ENCODE data around the gene AK8.

AK8 gene, protein sequence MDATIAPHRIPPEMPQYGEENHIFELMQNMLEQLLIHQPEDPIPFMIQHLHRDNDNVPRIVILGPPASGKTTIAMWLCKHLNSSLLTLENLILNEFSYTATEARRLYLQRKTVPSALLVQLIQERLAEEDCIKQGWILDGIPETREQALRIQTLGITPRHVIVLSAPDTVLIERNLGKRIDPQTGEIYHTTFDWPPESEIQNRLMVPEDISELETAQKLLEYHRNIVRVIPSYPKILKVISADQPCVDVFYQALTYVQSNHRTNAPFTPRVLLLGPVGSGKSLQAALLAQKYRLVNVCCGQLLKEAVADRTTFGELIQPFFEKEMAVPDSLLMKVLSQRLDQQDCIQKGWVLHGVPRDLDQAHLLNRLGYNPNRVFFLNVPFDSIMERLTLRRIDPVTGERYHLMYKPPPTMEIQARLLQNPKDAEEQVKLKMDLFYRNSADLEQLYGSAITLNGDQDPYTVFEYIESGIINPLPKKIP

DNA sequence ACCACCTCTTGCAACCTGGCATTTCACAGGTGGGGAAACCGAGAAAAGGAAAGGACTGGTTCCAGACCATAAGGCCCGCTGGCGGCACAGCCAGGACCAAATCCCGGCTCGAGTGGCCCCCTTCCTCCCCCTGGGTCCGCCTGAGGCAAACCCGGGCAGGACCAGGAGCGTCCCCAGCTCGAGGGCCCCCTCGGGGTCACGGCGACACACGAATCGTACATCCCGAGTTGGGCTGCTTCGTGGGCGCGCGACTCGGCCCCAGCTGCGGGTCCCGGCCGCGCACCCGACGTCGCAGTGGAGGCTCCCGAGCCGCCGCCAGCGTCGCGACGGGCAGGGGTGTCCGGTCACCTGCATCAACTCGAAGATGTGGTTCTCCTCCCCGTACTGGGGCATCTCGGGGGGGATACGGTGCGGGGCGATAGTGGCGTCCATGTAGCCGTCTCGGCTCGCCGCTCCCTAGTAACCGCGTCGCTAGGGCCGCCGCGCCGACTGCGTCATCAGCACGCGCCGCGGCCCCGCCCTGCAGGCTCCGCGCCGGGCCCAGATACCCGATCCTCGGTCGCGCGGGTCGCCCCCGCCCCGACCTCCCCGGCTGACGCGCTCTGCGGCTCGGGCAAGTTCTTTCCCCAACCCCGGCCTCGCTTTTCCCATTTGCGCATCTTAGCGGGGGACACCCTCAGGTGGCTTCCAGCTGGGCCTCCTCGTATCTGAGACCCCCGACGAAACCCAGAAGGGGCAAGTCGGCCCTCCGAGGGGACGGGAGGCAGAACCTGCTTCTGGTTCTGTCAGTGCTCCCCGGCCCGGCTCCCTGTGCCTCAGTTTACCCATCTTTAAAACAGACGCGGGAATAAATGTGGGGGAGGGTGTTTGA lies at the start of gene AK8:
Gene AK8 (minus strand): TSS at position 461 of the 871 bp plus-strand sequence. CDS start 29 bp downstream, at position 432.
- FAIRE-seq (no peak), DNase-seq (ENCODE audit: insufficient read length, low spot score) (peak; percentile 95)

DNA sequence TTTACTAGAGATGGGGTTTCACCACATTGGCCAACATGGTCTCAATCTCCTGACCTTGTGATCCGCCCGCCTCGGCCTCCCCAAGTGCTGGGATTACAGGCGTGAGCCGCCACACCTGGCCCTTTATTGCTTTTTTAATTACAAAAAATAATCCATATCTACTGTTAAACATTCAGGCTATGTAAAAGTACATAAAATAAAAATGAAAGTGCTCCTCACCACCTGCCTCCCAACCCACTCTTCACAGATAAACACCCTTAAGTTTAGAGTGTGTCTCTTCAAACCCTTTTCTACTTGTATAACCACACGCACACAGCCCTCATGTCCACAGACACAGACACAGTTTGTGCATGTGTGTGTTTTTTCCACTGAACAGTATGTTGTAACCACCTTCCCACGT lies 49.6 kb upstream of the AK8 start:
- DNase-seq (ENCODE audit: insufficient read length, low spot score) = no peak
- TF ChIP-seq POLR2A (IDR thresholded peaks at IDR 0.05; ENCODE audit: low read depth, low read length) = no peak
- FAIRE-seq = no peak

More for the DNA sequence above, at the start of gene AK8:
- TF ChIP-seq POLR2A (IDR thresholded peaks at IDR 0.05; ENCODE audit: low read depth, low read length) = peak; percentile 47

DNA sequence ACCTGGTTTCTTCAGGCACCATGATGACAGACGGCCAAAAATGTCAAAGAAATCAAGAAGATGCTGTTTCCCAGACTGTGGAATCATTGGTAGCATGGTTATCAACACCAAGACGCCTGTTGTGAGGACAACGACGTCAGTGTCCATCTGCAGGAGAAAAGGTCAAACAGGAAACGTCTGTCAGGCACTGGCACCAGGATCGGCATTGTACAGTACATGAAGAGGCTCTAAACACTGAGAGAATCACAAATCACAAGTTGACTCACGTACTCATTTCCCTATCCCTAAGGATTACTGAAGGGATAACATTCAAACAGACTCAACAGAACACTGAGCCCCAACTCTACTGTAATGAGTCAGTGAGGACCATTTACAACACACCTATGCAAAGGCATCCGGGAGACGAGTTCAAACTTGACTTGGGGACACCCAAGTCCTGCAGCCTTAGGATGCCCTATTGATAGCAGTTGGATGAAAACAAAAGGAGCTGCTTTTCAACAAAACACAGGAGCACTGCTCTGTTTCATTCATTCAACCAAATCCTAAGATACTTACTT lies 45.3 kb upstream of the AK8 start:
- DNase-seq (ENCODE audit: insufficient read length, low spot score) = no peak
- FAIRE-seq = no peak
- no peak for TF ChIP-seq POLR2A (IDR thresholded peaks at IDR 0.05; ENCODE audit: low read depth, low read length)

DNA sequence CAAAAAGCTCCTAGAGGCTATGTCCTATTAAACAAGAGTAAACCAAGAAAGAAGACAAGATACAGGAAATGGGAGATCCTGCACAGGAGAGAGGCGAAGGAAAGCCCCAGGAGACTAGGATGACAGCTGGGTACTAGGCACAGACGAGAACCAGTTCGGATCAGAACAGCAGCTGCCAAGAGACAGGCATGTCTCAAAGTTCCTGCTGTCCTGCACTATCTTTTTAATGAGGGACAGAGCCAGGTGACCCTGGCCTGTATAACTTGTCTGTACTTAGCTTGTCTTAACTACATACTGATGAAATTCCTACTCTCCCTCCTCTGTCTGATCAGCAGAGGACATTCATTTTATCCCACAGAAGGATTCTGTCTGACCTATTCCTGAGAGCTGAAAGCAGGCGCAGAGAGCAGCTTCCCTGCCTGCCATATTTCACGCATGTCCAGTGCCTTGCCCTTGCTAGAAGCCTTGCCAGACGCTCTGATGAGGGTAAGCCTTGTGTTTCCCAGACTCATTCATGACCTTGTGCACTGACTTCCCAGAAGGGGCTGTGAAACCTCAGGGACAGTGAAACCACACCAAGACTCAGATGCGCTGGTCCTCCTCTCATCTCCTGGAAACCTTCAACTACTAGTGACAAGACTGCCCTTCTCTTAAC lies 41.7 kb upstream of the AK8 start:
- no peak for TF ChIP-seq POLR2A (IDR thresholded peaks at IDR 0.05; ENCODE audit: low read depth, low read length)
- no peak for DNase-seq (ENCODE audit: insufficient read length, low spot score)
- peak; percentile 30 for FAIRE-seq

DNA sequence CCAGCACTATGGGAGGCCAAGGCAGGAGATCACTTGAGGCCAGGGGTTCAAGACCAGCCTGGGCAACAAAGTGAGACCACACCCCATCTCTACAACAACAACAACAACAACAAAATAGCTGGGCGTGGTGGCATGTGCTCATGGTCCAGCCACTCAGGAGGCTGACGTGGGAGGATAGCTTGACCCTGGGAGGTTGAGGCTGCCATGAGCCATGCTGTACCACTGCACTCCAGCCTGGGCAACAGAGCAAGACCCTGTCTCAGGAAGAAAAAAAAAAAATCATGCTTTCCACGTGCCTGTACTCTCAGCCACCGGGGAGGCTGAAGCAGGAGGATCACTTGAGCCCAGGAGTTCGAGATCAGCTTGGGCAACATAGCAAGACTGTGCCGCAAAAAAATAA lies 36.8 kb upstream of the AK8 start:
- TF ChIP-seq POLR2A (IDR thresholded peaks at IDR 0.05; ENCODE audit: low read depth, low read length) = no peak
- FAIRE-seq (no peak), DNase-seq (ENCODE audit: insufficient read length, low spot score) (no peak)

DNA sequence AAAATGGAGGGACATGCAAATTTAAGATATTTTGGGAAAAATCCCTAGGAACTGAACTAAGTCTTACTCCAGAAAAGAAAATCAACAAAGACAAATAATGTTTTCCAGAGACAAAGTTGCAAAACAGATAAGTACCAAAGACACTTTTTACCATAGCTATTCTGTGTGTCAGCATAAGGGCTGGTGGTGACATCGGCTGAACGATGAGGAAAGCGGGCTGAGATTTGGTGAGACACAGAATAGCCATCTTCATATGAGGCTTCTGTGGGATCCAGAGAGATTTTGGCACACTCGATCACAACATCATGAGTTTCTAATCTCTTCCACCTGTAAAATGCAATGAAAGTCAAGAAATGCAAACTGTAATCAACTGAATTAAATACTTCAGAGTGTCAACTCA lies 34.0 kb upstream of the AK8 start:
- no peak for DNase-seq (ENCODE audit: insufficient read length, low spot score)
- peak; percentile 33 for FAIRE-seq
- TF ChIP-seq POLR2A (IDR thresholded peaks at IDR 0.05; ENCODE audit: low read depth, low read length) = no peak

DNA sequence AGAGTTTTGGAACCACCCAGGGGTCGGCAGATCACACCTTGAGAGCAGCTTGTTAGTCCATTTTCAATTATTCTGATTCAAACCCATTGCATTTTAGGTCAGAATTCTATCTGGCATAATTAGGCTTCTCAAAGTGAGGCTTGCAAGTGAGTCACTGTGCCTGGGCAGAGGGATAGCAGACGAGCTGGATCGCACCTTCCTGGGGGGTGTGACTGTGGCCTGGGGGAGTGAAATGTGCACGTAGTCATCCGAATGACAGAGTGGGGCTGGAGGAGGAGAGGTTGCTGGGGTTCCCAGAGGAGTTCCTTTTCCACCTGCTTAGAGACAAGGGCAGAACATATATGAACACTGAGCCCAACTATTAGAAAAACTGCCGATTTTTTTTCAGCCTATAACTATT lies 32.3 kb upstream of the AK8 start:
- TF ChIP-seq POLR2A (IDR thresholded peaks at IDR 0.05; ENCODE audit: low read depth, low read length) = no peak
- FAIRE-seq (no peak), DNase-seq (ENCODE audit: insufficient read length, low spot score) (no peak)

DNA sequence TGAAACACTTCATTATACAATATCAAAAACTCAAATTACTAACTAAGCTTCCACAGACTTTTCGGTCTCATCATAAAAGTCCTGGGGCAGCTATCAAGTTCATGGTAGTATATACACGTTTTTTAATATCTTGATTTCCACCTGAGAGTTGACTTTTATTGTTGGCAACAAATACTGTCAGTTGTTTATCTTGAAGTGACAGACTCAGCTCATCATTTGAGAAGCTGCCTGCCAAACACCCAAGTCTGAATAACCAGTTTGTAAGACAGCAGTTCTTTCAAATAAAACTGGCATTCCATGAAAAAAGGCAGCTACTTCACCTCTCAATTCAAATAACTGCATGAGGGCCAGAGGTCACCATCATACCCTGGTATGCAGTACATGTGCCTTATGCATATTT lies 31.2 kb upstream of the AK8 start:
- FAIRE-seq (no peak), DNase-seq (ENCODE audit: insufficient read length, low spot score) (no peak)
- TF ChIP-seq POLR2A (IDR thresholded peaks at IDR 0.05; ENCODE audit: low read depth, low read length) = no peak

DNA sequence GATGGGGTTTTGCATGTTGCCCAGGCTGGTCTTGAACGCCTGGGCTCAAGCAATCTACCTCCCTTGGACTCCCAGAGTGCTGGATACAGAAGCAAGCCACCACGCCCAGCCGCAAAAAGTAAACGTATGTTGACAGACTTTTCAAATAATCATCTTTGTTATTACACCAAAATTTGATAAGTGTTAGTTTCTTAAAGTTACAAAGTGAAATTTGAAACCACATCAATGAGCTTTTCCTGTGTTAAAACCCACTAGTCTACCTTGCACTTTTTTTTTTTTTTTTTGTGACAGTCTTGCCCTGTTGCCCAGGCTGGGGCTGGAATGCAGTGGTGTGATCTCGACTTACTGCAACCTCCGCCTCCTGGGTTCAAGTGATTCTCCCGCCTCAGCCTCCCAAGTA lies 30.6 kb upstream of the AK8 start:
- DNase-seq (ENCODE audit: insufficient read length, low spot score) = no peak
- no peak for TF ChIP-seq POLR2A (IDR thresholded peaks at IDR 0.05; ENCODE audit: low read depth, low read length)
- no peak for FAIRE-seq

DNA sequence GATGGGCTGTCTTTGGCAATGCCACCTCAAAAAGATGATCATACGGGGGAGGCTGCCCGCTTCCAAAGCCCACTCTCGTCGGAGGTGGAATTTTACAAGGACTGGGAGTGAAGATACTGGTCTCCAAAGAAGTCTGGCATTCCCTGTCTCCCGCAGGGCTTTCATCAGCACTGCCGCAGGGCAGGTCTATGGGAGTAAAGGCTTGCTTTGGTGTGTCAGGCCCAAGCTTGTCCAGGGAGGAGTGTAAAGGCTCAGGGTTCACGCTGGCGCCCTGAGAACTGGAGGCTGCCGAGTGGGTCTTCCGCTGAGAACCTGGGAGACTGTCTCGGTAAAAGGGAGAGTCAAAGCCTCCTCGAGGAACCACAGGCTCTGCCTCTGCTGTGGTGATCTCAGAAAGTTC lies 27.6 kb upstream of the AK8 start:
- TF ChIP-seq POLR2A (IDR thresholded peaks at IDR 0.05; ENCODE audit: low read depth, low read length) = no peak
- FAIRE-seq = no peak
- DNase-seq (ENCODE audit: insufficient read length, low spot score) = no peak

DNA sequence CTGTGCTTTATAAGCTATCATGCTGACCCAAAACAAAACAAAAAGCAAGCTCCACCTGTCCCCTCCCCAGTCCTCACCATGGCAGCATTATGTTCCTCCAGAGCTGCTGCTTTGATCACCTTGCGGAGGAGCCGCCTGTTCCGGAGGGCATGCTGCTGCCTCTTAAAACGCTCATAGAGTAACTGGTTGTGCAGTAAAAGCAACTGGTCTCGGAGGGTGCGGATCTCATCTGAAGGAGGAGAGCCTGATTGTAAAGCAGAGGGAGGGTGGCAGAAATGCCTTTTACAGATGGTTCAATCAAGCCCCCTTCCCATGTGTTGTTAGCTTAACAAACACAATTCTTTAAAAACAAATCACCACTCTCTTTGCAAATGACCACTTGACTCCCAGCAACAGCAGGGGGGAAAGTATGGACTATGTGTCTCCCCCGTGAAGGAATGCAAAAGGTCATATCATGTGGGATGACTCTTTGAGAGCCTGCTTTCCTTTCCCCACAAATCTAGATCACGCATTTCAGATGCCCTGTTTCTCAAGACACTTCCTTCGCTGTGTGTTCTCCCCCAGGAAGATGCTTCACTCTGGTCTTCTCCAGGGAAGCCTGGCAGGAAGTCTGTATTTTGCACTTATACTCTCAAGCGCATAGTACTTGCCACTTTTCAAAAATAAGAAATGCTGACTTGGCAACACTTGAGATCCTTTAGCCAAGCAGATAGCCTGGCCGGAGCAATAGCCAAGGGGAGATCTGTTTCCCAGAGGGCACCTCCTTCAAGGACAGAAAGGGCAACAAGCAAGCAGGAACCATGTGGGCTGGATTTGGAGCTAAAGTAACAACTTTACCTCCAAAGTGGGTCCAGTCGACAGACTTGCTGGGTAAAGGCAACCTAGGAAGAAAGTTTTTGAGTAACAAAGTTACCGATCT lies 25.7 kb upstream of the AK8 start:
- TF ChIP-seq POLR2A (IDR thresholded peaks at IDR 0.05; ENCODE audit: low read depth, low read length) = no peak
- no peak for FAIRE-seq
- DNase-seq (ENCODE audit: insufficient read length, low spot score) = no peak

DNA sequence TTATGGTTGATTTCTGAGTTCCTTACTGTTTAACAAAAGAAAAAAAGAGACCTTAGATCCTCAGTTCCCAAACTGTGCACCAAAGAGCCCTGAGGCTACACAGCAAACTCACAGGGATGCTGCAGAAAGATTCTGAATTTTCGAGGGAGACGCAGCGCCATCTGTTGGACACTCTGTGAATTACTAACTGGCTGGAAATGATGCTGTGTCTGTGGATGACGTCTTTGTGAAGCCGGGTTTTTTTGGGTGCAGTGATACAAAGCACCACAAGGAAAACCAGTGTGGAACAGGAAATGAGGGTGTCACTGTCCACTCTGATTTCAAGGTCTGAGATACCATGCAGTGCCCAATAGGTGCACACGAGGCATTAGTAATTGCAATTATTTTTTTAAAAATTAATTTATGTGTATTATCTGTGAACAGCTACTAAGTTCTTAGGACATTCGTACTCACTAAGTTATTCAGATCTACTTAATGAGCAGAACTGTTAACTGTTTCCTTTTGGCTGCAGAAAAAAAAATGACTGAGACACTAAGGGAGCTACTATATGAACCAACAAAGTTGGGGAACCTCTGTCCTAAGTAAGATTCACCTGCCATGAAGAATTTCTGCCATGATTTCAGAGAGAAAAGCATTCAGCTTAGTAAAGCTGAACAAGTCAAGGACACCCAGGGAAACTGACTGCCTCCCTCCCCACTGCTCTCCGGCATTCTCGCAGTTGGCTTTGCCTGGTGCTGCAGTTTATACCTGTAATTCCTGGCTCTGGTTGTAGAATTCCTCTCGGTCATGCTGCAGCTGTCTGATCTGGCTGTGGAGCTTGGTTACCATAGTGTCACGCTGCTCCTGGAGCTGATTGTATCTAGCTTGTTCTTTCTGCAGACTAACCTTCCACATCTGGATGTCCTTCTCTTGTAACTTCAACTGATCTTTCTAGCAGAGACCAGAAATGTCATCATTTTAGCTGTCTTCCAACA lies 24.1 kb upstream of the AK8 start:
- FAIRE-seq = peak; percentile 96
- peak; percentile 87 for DNase-seq (ENCODE audit: insufficient read length, low spot score)
- no peak for TF ChIP-seq POLR2A (IDR thresholded peaks at IDR 0.05; ENCODE audit: low read depth, low read length)

Measured in H54 (cell line).